H1 (cell line): Measurements from ENCODE around the gene RRAD. TPM values are rescaled to one million over a fixed set of nuclear protein-coding genes. Genes with fewer than 3 reads are reported as not detected.

ENCODE experiments used
- CTCF ChIA-PET: fragments of 300-600 bp; sonication (Branson Sonifier 250); formaldehyde crosslinking; loops from one replicate; lab custom pipeline; 2021; ENCODE audit not compliant: partially characterized antibody; lab: Charles Lee
- POLR2A ChIA-PET: fragments of 300-600 bp; sonication (Branson Sonifier 250); formaldehyde crosslinking; loops from one replicate; lab custom pipeline; 2021; ENCODE audit warnings: inconsistent platforms; ENCODE audit not compliant: partially characterized antibody; lab: Charles Lee
- DNase-seq, 2 experiments: peaks; one replicate each; pipeline versions ENCODE4 v3.0.0 to v3.0.0-alpha.2; 2010 to 2022; ENCODE audit warnings: low spot score in 2 of 2, low read depth in 1 of 2, mixed read lengths in 1 of 2
- FAIRE-seq: peaks from 2 replicates; lab custom pipeline; 2011; peaks lifted over from hg19 to GRCh38; lab: Jason Lieb, UNC
- H2AFZ ChIP-seq: 2 replicates; pipeline ENCODE4 v1.8.1; 2012; ENCODE audit warnings: low read length, inconsistent platforms
- H2AK5ac ChIP-seq: 2 replicates; pipeline ENCODE4 v1.6.1; 2013; ENCODE audit warnings: low read depth, low read length
- H2BK120ac ChIP-seq: replicated peaks from 2 replicates; pipeline ENCODE3; 2013; ENCODE audit warnings: low read depth, low read length, inconsistent platforms
- H2BK12ac ChIP-seq: 2 replicates; pipeline ENCODE4 v1.6.1; 2013; ENCODE audit warnings: low read depth, low read length
- H2BK15ac ChIP-seq: 2 replicates; pipeline ENCODE4 v1.6.1; 2013; ENCODE audit warnings: low read length
- H2BK20ac ChIP-seq: 2 replicates; pipeline ENCODE4 v1.6.1; 2013; ENCODE audit warnings: low read length
- H2BK5ac ChIP-seq: 2 replicates; pipeline ENCODE4 v1.6.1; 2013; ENCODE audit warnings: low read depth, low read length
- H3K14ac ChIP-seq: 2 replicates; pipeline ENCODE4 v1.6.1; 2013; ENCODE audit warnings: inconsistent platforms; ENCODE audit not compliant: insufficient read length
- H3K18ac ChIP-seq: 2 replicates; pipeline ENCODE4 v1.6.1; 2013; ENCODE audit warnings: low read length; ENCODE audit errors: extremely low read depth
- H3K23ac ChIP-seq: 2 replicates; pipeline ENCODE4 v1.6.1; 2013; ENCODE audit warnings: inconsistent platforms; ENCODE audit not compliant: insufficient read length
- H3K23me2 ChIP-seq: 2 replicates; pipeline ENCODE4 v1.6.1; 2013; ENCODE audit warnings: low read depth, low read length
- H3K27ac ChIP-seq: 2 replicates; pipeline ENCODE4 v1.6.1; 2011; ENCODE audit warnings: low read depth, low read length, inconsistent platforms
- H3K27me3 ChIP-seq, 4 experiments: replicated peaks in 1 of 4; 1 replicate in 1 of 4; 2 replicates in 3 of 4; pipeline versions ENCODE4 v1.6.1 to v1.8.1; 2011 to 2013; ENCODE audit warnings: low read length in 3 of 4, mild to moderate bottlenecking in 3 of 4, inconsistent platforms in 2 of 4, mixed read lengths in 2 of 4, moderate library complexity in 1 of 4; ENCODE audit not compliant: control insufficient read depth in 3 of 4, insufficient read depth in 3 of 4; ENCODE audit errors: extremely low read depth in 1 of 4
- H3K36me3 ChIP-seq, 4 experiments: 2 replicates each; pipeline versions ENCODE4 v1.6.1 to v1.8.1; 2011 to 2013; ENCODE audit warnings: mild to moderate bottlenecking in 4 of 4, low read length in 3 of 4, moderate library complexity in 2 of 4, control low read depth in 1 of 4, inconsistent platforms in 1 of 4; ENCODE audit not compliant: insufficient read depth in 4 of 4, control insufficient read depth in 2 of 4
- H3K4ac ChIP-seq: replicated peaks from 2 replicates; pipeline ENCODE3; 2013; ENCODE audit warnings: low read length, low read depth, mixed read lengths, inconsistent platforms; ENCODE audit not compliant: insufficient read length
- H3K4me1 ChIP-seq, 4 experiments: replicated peaks in 1 of 4; 1 replicate in 1 of 4; 2 replicates in 3 of 4; pipeline versions ENCODE4 v1.6.1 to v1.8.1; 2011 to 2013; ENCODE audit warnings: low read length in 3 of 4, inconsistent platforms in 2 of 4, mixed read lengths in 1 of 4; ENCODE audit not compliant: insufficient read depth in 4 of 4, control insufficient read depth in 3 of 4
- H3K4me2 ChIP-seq, 2 experiments: 2 replicates each; pipeline versions ENCODE4 v1.6.1 to v1.8.1; 2011 to 2013; ENCODE audit warnings: low read depth in 2 of 2, low read length in 2 of 2, control low read depth in 1 of 2, inconsistent platforms in 1 of 2, mild to moderate bottlenecking in 1 of 2; ENCODE audit not compliant: insufficient read depth in 1 of 2
- H3K4me3 ChIP-seq, 4 experiments: fragments of 200-600, 300-600 bp in 1 of 4; sonication (generic), shearing (Covaris generic), sonication (Bioruptor Twin) in 1 of 4; 2 replicates each; pipeline versions ENCODE4 v1.5.1 to v1.8.1; 2011 to 2016; ENCODE audit warnings: low read length in 4 of 4, low read depth in 3 of 4, control low read depth in 2 of 4, inconsistent platforms in 2 of 4, mild to moderate bottlenecking in 2 of 4, mixed read lengths in 1 of 4, moderate library complexity in 1 of 4; ENCODE audit not compliant: insufficient read depth in 2 of 4; ENCODE audit errors: extremely low read depth in 1 of 4
- H3K56ac ChIP-seq: replicated peaks from 2 replicates; pipeline ENCODE3; 2013; ENCODE audit warnings: low read depth, mild to moderate bottlenecking, mixed read lengths, low read length, inconsistent platforms; ENCODE audit not compliant: insufficient read length
- H3K79me1 ChIP-seq: 2 replicates; pipeline ENCODE4 v1.6.1; 2013; ENCODE audit warnings: low read depth, low read length, control low read depth
- H3K79me2 ChIP-seq, 2 experiments: 2 replicates each; pipeline versions ENCODE4 v1.6.1 to v1.8.1; 2012 to 2013; ENCODE audit warnings: low read length in 2 of 2, mild to moderate bottlenecking in 2 of 2, inconsistent platforms in 1 of 2; ENCODE audit not compliant: insufficient read depth in 2 of 2, control insufficient read depth in 1 of 2
- H3K9ac ChIP-seq, 4 experiments: replicated peaks in 1 of 4; 1 replicate in 1 of 4; 2 replicates in 3 of 4; pipeline versions ENCODE4 v1.6.1 to v1.8.1; 2011 to 2013; ENCODE audit warnings: low read depth in 3 of 4, low read length in 3 of 4, control low read depth in 2 of 4, mild to moderate bottlenecking in 2 of 4, moderate library complexity in 2 of 4, inconsistent platforms in 1 of 4; ENCODE audit errors: extremely low read depth in 1 of 4
- H3K9me3 ChIP-seq, 2 experiments: 2 replicates each; pipeline versions ENCODE4 v1.6.1 to v1.8.1; 2012 to 2013; ENCODE audit warnings: mild to moderate bottlenecking in 2 of 2, moderate library complexity in 2 of 2, control low read depth in 1 of 2, inconsistent platforms in 1 of 2, low read depth in 1 of 2, low read length in 1 of 2, mixed read lengths in 1 of 2; ENCODE audit not compliant: insufficient read depth in 2 of 2
- H4K20me1 ChIP-seq, 2 experiments: replicated peaks in 1 of 2; 2 replicates each; pipeline versions ENCODE3 to v1.8.1; 2011 to 2013; ENCODE audit warnings: inconsistent platforms in 2 of 2, low read length in 2 of 2, mild to moderate bottlenecking in 1 of 2; ENCODE audit not compliant: insufficient read depth in 2 of 2, control insufficient read depth in 1 of 2
- H4K5ac ChIP-seq: 2 replicates; pipeline ENCODE4 v1.6.1; 2013; ENCODE audit warnings: low read length, low read depth, mixed read lengths, inconsistent platforms; ENCODE audit not compliant: insufficient read length
- H4K8ac ChIP-seq: 2 replicates; pipeline ENCODE4 v1.8.0; 2013; ENCODE audit warnings: mild to moderate bottlenecking, moderate library complexity, low read length, inconsistent platforms; ENCODE audit not compliant: insufficient read depth; ENCODE audit errors: extremely low read depth
- H4K91ac ChIP-seq: replicated peaks from 2 replicates; pipeline ENCODE3; 2013; ENCODE audit warnings: low read length, mixed read lengths, inconsistent platforms; ENCODE audit not compliant: insufficient read length
- CBX8 ChIP-seq: fragments of 300-800, 300-1000 bp; sonication (generic); IDR thresholded peaks from 2 replicates; pipeline ENCODE4 v1.7.1; 2016; ENCODE audit warnings: low read depth, low read length, borderline replicate concordance
- CHD1 ChIP-seq: IDR thresholded peaks from 2 replicates; pipeline ENCODE4 v1.6.1; 2012; ENCODE audit warnings: low read depth, low read length, improper control_type of control experiment
- CTBP2 ChIP-seq: IDR thresholded peaks from 2 replicates; pipeline ENCODE4 v1.7.0; 2011; ENCODE audit warnings: borderline replicate concordance, mild to moderate bottlenecking, moderate library complexity, mixed read lengths, low read length; ENCODE audit not compliant: insufficient read depth, insufficient read length
- EGR1 ChIP-seq: IDR thresholded peaks from 2 replicates; pipeline ENCODE4 v1.6.1; 2011; ENCODE audit warnings: low read depth, low read length, borderline replicate concordance
- JUND ChIP-seq: IDR thresholded peaks from 2 replicates; pipeline ENCODE4 v1.6.1; 2011; ENCODE audit warnings: mild to moderate bottlenecking, improper control_type of control experiment, low read length
- KDM5A ChIP-seq: fragments of 200-600 bp; IDR thresholded peaks from 2 replicates; pipeline ENCODE4 v1.7.1; 2012; ENCODE audit warnings: mild to moderate bottlenecking, low read length, inconsistent platforms, mixed read lengths
- POLR2A ChIP-seq, 2 experiments: IDR thresholded peaks; 1 replicate in 1 of 2; 2 replicates in 1 of 2; pipeline ENCODE4 v1.6.1; 2011; ENCODE audit warnings: low read depth in 2 of 2, low read length in 2 of 2, mild to moderate bottlenecking in 2 of 2; ENCODE audit errors: control extremely low read depth in 1 of 2
- RAD21 ChIP-seq, 2 experiments: IDR thresholded peaks in 1 of 2; conservative IDR thresholded peaks in 1 of 2; 2 replicates each; pipeline ENCODE4 v1.6.1; 2011; ENCODE audit warnings: low read depth in 2 of 2, low read length in 2 of 2, improper control_type of control experiment in 1 of 2, inconsistent platforms in 1 of 2, mild to moderate bottlenecking in 1 of 2, moderate library complexity in 1 of 2
- RXRA ChIP-seq: IDR thresholded peaks from 2 replicates; pipeline ENCODE4 v1.6.1; 2011; ENCODE audit warnings: low read depth, mild to moderate bottlenecking, low read length, moderate library complexity; ENCODE audit not compliant: insufficient read depth
- SIN3A ChIP-seq, 2 experiments: IDR thresholded peaks in 1 of 2; conservative IDR thresholded peaks in 1 of 2; 2 replicates each; pipeline ENCODE4 v1.6.1; 2011 to 2012; ENCODE audit warnings: low read length in 2 of 2, improper control_type of control experiment in 1 of 2, low read depth in 1 of 2, mild to moderate bottlenecking in 1 of 2
- SIRT6 ChIP-seq: IDR thresholded peaks from one replicate; pipeline ENCODE4 v1.7.1; 2012; ENCODE audit warnings: low read length, inconsistent platforms
- SIX5 ChIP-seq: IDR thresholded peaks from 2 replicates; pipeline ENCODE4 v1.6.1; 2011; ENCODE audit warnings: mild to moderate bottlenecking, low read depth, low read length
- SP1 ChIP-seq: IDR thresholded peaks from 2 replicates; pipeline ENCODE4 v1.6.1; 2011; ENCODE audit warnings: low read depth, low read length
- SP4 ChIP-seq: IDR thresholded peaks from 2 replicates; pipeline ENCODE4 v1.6.1; 2012; ENCODE audit warnings: low read length, inconsistent platforms
- TAF1 ChIP-seq: IDR thresholded peaks from 2 replicates; pipeline ENCODE4 v1.6.1; 2011; ENCODE audit warnings: mild to moderate bottlenecking, low read depth, low read length
- WGBS, 2 experiments: shearing (Covaris generic) in 1 of 2; methylation state at CpG; one replicate each; pipeline versions ENCODE4 v1.1.6 to v1.1.7; 2013 to 2015; ENCODE audit warnings: low lambda C conversion rate in 2 of 2, mixed read lengths in 2 of 2, inconsistent platforms in 1 of 2, low coverage in 1 of 2, missing lambda C conversion rate in 1 of 2; ENCODE audit not compliant: insufficient replicate concordance in 2 of 2, insufficient coverage in 1 of 2, insufficient read length in 1 of 2; ENCODE audit errors: extremely low coverage in 1 of 2, missing lambda C conversion rate in 1 of 2; 5-methylcytosine and 5-hydroxymethylcytosine counted together
- polyA plus RNA-seq, 7 experiments: library from polyadenylated mRNA; depleted of rRNA in 3 of 7; stranded (reverse) in 5 of 7; unstranded in 2 of 7; fragments of >200 nt in 5 of 7; fragments of 200-250 nt in 2 of 7; gene quantifications; 1 replicate in 5 of 7; 2 replicates in 1 of 7; 4 replicates in 1 of 7; pipeline versions ENCODE4 v1.2.1 to v1.2.3, GENCODE V29; 2011 to 2013; ENCODE audit warnings: missing spikeins in 2 of 7, mixed read lengths in 2 of 7
- total RNA-seq: library from RNA; stranded (reverse); fragmentation: NEBNext Ultra II Directional; extraction: Animal tissue kit (Norgen Biotek cat#: 25700); gene quantifications from 2 replicates; pipeline ENCODE4 v1.2.1, GENCODE V29; 2021

RRAD gene
- total and polyA plus RNA-seq, 2 of the 8 experiments (the other 6 are each of a cell fraction or from before 2014, with no cell fraction given) = 0.17 TPM; not detected in 1

DNA sequence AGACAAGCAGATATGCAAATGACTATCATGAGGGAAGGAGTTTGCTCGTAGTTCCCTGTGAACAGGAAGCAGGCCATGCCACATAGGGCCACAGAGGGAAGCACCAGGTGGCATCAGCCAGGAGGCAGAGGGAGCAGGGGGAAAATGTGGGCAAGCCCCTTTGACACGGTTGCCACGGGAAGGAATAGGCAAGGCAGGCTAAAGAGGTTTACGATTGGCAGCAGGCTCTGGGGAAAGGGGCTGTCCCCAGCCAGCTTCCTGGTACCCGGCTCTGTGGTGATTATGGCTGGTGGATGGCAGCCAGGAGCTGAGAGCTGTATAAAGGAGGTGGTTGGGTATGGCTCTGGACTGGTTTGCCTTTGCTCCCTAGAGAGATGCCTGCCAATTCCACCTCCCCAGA, 36.6 kb upstream of the RRAD start:
- Histone ChIP-seq H3K9me3 (no peaks in the 10 kb centered on the region), H2AK5ac (no peak overlapping the region), H2BK120ac (no peak overlapping the region), H3K18ac (no peak overlapping the region), H3K79me2 (no peaks in the 10 kb centered on the region), H3K9ac (no peak overlapping the region), H3K79me1 (no peaks in the 10 kb centered on the region), H3K4me3 (no peak overlapping the region), H3K23ac (no peak overlapping the region), H3K27me3 (no peaks in the 10 kb centered on the region), H3K14ac (no peak overlapping the region), H3K56ac (no peak overlapping the region), H3K4ac (no peak overlapping the region), H4K8ac (no peak overlapping the region), H2BK12ac (no peak overlapping the region), H2BK20ac (no peak overlapping the region), H2BK5ac (no peak overlapping the region), H3K4me1 (peaks cover 0 to 3% (median under 1%) of the 10 kb centered on the region in 4 experiments; a peak in 3 of 7 replicates), H3K36me3 (no peaks in the 10 kb centered on the region), H2BK15ac (no peak overlapping the region), H2AFZ (no peak overlapping the region), H3K23me2 (no peaks in the 10 kb centered on the region; the same call in 1 of the 2 replicates), H4K20me1 (peaks cover 0 to 1% of the 10 kb centered on the region in 2 experiments), H3K4me2 (0 out of 4 replicates have a peak overlapping the region, but pooled peaks of 1 of the 2 experiments have one; percentile 35), H4K91ac (no peak overlapping the region), H3K27ac (no peak overlapping the region), H4K5ac (no peak overlapping the region)
- 79% methylated on average over 5 of the region's 5 CpGs; no CpG with 5 or more reads in 1 of the 2 experiments for WGBS, 2 experiments
- POLR2A ChIA-PET = no interaction called here
- DNase-seq (no peak), FAIRE-seq (no peak)
- CTCF ChIA-PET = interaction anchor here (0.9 to 12.2 kb wide), 18 partner anchors 9 to 430 kb away, joined by 3 to 130 read pairs (median 6); partner anchors contain the start of gene CDH16
- TF ChIP-seq SIN3A (conservative IDR thresholded peaks at IDR 0.05 in 1 of 2, IDR thresholded peaks at IDR 0.05 in 1 of 2; ENCODE audit: low read depth in 1 of 2, low read length in 2 of 2) (no peak), EGR1 (no peak), RAD21 (IDR thresholded peaks at IDR 0.05 in 1 of 2, conservative IDR thresholded peaks at IDR 0.05 in 1 of 2; ENCODE audit: low read depth in 2 of 2, low read length in 2 of 2) (no peak), POLR2A (IDR thresholded peaks at IDR 0.05; ENCODE audit: control extremely low read depth in 1 of 2, low read depth in 2 of 2, low read length in 2 of 2) (no peak), CBX8 (no peak), KDM5A (no peak), SIX5 (no peak), SP1 (no peak), JUND (no peak), RXRA (no peak), SIRT6 (no peak), TAF1 (no peak), SP4 (no peak), CTBP2 (no peak), CHD1 (no peak)
